Choroid plexus epithelial cell (primary cell): ENCODE results near the gene P2RY1.
"Not testable (repeated sequence)": the region's sequence is repeated elsewhere in the genome, so short reads cannot be mapped to it uniquely, and the experiment has no call there.

Experiments
- DNase-seq: peaks from one replicate; pipeline ENCODE4 v3.0.0-alpha.2; 2010; ENCODE audit warnings: low read depth
- H3K4me3 ChIP-seq: 2 replicates; pipeline ENCODE4 v1.5.1; 2011; ENCODE audit warnings: low read depth, mild to moderate bottlenecking, control low read depth, low read length, moderate library complexity
- CTCF ChIP-seq: conservative IDR thresholded peaks from 2 replicates; pipeline ENCODE4 v1.5.1; 2011; ENCODE audit warnings: low read depth, mild to moderate bottlenecking, control low read depth, inconsistent platforms, low read length, moderate library complexity

The P2RY1 gene

GRCh38 chr3:152835601-152836102, 721 bp downstream of the P2RY1 start:
- peak overlapping the region; percentile 67 for H3K4me3 ChIP-seq
- peak; percentile 24 for DNase-seq
- TF ChIP-seq CTCF, result no peak

GRCh38 chr3:152836269-152836668, 1.3 kb downstream of the P2RY1 start:
- H3K4me3 ChIP-seq, result no peak overlapping the region

GRCh38 chr3:152839511-152839910, 4.6 kb downstream of the P2RY1 start:
- TF ChIP-seq CTCF, result no peak

More at GRCh38 chr3:152836269-152836668, 1.3 kb downstream of the P2RY1 start:
- no peak for TF ChIP-seq CTCF
- no peak for DNase-seq

GRCh38 chr3:152841131-152841530, 6.2 kb downstream of the P2RY1 start:
- no peak overlapping the region for H3K4me3 ChIP-seq
- DNase-seq, result peak; percentile 24
- TF ChIP-seq CTCF, result no peak

More at GRCh38 chr3:152839511-152839910, 4.6 kb downstream of the P2RY1 start:
- DNase-seq, result peak; percentile 22
- no peak overlapping the region for H3K4me3 ChIP-seq

- no peak overlapping the region for H3K4me3 ChIP-seq
- DNase-seq, result no peak
- TF ChIP-seq CTCF, result no peak
Observed at GRCh38 chr3:152842413-152842812, 7.5 kb downstream of the P2RY1 start.

GRCh38 chr3:152843955-152844354, 9.0 kb downstream of the P2RY1 start:
- TF ChIP-seq CTCF, result no peak
- DNase-seq, result peak; percentile 5
- H3K4me3 ChIP-seq, result no peak overlapping the region

GRCh38 chr3:152846572-152847202, 11.8 kb downstream of the P2RY1 start:
- H3K4me3 ChIP-seq, DNase-seq: not testable (repeated sequence)

GRCh38 chr3:152847599-152847998, 12.7 kb downstream of the P2RY1 start:
- not testable (repeated sequence) for DNase-seq, H3K4me3 ChIP-seq
